OCI-LY7 (cell line): ENCODE data around the gene UNC5B.

ENCODE experiments used
- CTCF ChIP-seq: fragments of 200-600 bp; sonication (generic); conservative IDR thresholded peaks from 2 replicates; pipeline ENCODE4 v1.5.1; 2014; ENCODE audit warnings: mild to moderate bottlenecking, antibody characterized with exemption, low read length, moderate library complexity, mixed read lengths
- EZH2phosphoT487 ChIP-seq: fragments of 200-600 bp; sonication (generic); IDR thresholded peaks from 2 replicates; pipeline ENCODE4 v1.6.1; 2018; ENCODE audit warnings: low read depth, borderline replicate concordance, mild to moderate bottlenecking, mixed run types, antibody characterized with exemption, low read length, moderate library complexity, mixed read lengths

- TF ChIP-seq CTCF (no peak), EZH2phosphoT487 (no peak)
Observed at GRCh38 chr10:71237843-71238623, 25.7 kb downstream of the UNC5B start.
